Left lung (tissue), 10 donors: Measurements from ENCODE around the gene ZNF333. TPM values are rescaled to one million over a fixed set of nuclear protein-coding genes. Genes with fewer than 3 reads are reported as not detected.

Experiments
- ATAC-seq: fragments of 200-7000 bp; cut with Tn5 transposase; one replicate; pipeline ENCODE4 v1.9.1; 2020; ENCODE audit warnings: moderate library complexity
- DNase-seq, 4 donors: peaks; one replicate each; pipeline ENCODE4 v3.0.0-alpha.2; 2013 to 2020
- H3K27ac ChIP-seq, 2 donors: fragments of 200-600 bp; sonication (generic) in 1 of 2; one replicate each; pipeline versions ENCODE4 v1.5.0 to v1.8.0; 2020 to 2021
- H3K27me3 ChIP-seq, 2 donors: fragments of 200-600 bp; sonication (generic) in 1 of 2; one replicate each; pipeline versions ENCODE4 v1.5.0 to v1.8.0; 2020 to 2021
- H3K36me3 ChIP-seq, 2 donors: fragments of 200-600 bp; sonication (generic) in 1 of 2; one replicate each; pipeline versions ENCODE4 v1.5.0 to v1.8.0; 2020 to 2021
- H3K4me1 ChIP-seq, 2 donors: fragments of 200-600 bp; one replicate each; pipeline ENCODE4 v1.8.0; 2021
- H3K4me3 ChIP-seq, 2 donors: fragments of 200-600 bp; sonication (generic) in 1 of 2; one replicate each; pipeline versions ENCODE4 v1.5.0 to v1.8.0; 2020 to 2021; ENCODE audit warnings: mild to moderate bottlenecking in 1 of 2
- H3K9me3 ChIP-seq, 2 donors: fragments of 200-600 bp; sonication (generic) in 1 of 2; one replicate each; pipeline versions ENCODE4 v1.5.0 to v1.8.0; 2020 to 2021
- CTCF ChIP-seq, 2 donors: fragments of 200-600 bp; sonication (generic) in 1 of 2; IDR thresholded peaks; one replicate each; pipeline versions ENCODE4 v1.5.0 to v1.8.0; 2021; ENCODE audit warnings: antibody characterized with exemption in 2 of 2
- intact Hi-C, 2 donors: fragments of 100-400 bp; cut with DNase I; formaldehyde crosslinking; loops; one replicate each; pipeline versions ENCODE4 v1.11.2 to v1.14.2; 2022
- polyA plus RNA-seq, 6 donors: library from polyadenylated mRNA; unstranded; fragments of 120-200 nt; gene quantifications; one replicate each; pipeline ENCODE4 v1.2.1, GENCODE V29; 2013; ENCODE audit not compliant: insufficient read length in 6 of 6
- total RNA-seq, 2 donors: library from RNA; stranded (reverse); fragmentation: NEBNext Ultra II Directional; extraction: Animal tissue kit (Norgen Biotek cat#: 25700); gene quantifications; one replicate each; pipeline ENCODE4 v1.2.1, GENCODE V29; 2021
- donor health status: DM: no; HTN: yes; CAD: no.
- donor health status: DM: no; HTN: no; CAD: no.

Gene ZNF333
- total and polyA plus RNA-seq, 8 donors, result 11.7 to 38.7 (median 35.6) TPM

GRCh38 chr19:14704450-14704849 is 14.6 kb downstream of the ZNF333 start:
- intact Hi-C loops, result no loop called here
- no peak overlapping the region for H3K4me3 ChIP-seq
- H3K36me3 ChIP-seq, result peaks cover 0 to 100% of the 10 kb centered on the region in 2 donors

GRCh38 chr19:14715841-14716240 is 26.0 kb downstream of the ZNF333 start:
- DNase-seq, result no peak
- intact Hi-C loops, result no loop called here
- H3K27me3 ChIP-seq, result no peaks in the 10 kb centered on the region

More at GRCh38 chr19:14704450-14704849, 14.6 kb downstream of the ZNF333 start:
- H3K4me1 ChIP-seq, result no peaks in the 10 kb centered on the region
- DNase-seq (no peak), ATAC-seq (no peak)
- no peaks in the 10 kb centered on the region for H3K27me3 ChIP-seq
- TF ChIP-seq CTCF (IDR thresholded peaks at IDR 0.05), result no peak
- no peaks in the 10 kb centered on the region for H3K9me3 ChIP-seq
- no peak overlapping the region for H3K27ac ChIP-seq

GRCh38 chr19:14718522-14719116 is 28.8 kb downstream of the ZNF333 start:
- Histone ChIP-seq H3K36me3 (peaks cover 7 to 100% of the 10 kb centered on the region in 2 donors), H3K4me1 (no peaks in the 10 kb centered on the region), H3K27ac (no peak overlapping the region), H3K4me3 (no peak overlapping the region), H3K27me3 (no peaks in the 10 kb centered on the region), H3K9me3 (peaks cover 21 to 100% of the 10 kb centered on the region in 2 donors)
- TF ChIP-seq CTCF (IDR thresholded peaks at IDR 0.05), result no peak
- DNase-seq (no peak), ATAC-seq (no peak)
- intact Hi-C loops, result no loop called here

More at GRCh38 chr19:14715841-14716240, 26.0 kb downstream of the ZNF333 start:
- Histone ChIP-seq H3K36me3 (peaks cover 7 to 100% of the 10 kb centered on the region in 2 donors), H3K27ac (no peak overlapping the region), H3K4me1 (no peaks in the 10 kb centered on the region), H3K9me3 (peaks cover 18 to 89% of the 10 kb centered on the region in 2 donors), H3K4me3 (no peak overlapping the region)
- TF ChIP-seq CTCF (IDR thresholded peaks at IDR 0.05), result no peak
- ATAC-seq, result no peak

DNA sequence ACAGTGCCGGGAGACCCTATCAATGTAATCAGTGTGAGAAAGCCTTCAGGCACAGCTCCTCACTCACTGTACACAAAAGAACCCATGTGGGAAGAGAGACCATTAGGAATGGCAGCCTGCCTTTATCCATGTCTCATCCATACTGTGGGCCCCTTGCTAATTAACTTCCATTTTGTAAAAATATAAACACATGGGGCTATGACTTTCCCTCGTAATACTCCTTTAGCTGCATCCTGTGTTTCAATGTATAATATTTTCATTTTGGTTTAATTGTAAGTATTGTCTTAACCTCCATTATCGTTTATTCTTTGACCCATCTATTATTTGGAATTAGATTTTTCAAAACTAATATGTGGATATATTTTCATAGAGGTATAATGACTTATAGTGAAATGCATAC is 29.3 kb downstream of the ZNF333 start:
- intact Hi-C loops, result no loop called here
- ATAC-seq, result no peak
- Histone ChIP-seq H3K4me3 (no peak overlapping the region), H3K27ac (no peak overlapping the region), H3K9me3 (peaks cover 21 to 100% of the 10 kb centered on the region in 2 donors), H3K36me3 (peaks cover 7 to 100% of the 10 kb centered on the region in 2 donors), H3K4me1 (no peaks in the 10 kb centered on the region), H3K27me3 (no peaks in the 10 kb centered on the region)
- DNase-seq, result no peak
- no peak for TF ChIP-seq CTCF (IDR thresholded peaks at IDR 0.05)

- Histone ChIP-seq H3K27me3 (no peaks in the 10 kb centered on the region), H3K4me1 (no peaks in the 10 kb centered on the region), H3K27ac (no peak overlapping the region), H3K4me3 (no peak overlapping the region), H3K36me3 (peaks cover 7 to 76% of the 10 kb centered on the region in 2 donors), H3K9me3 (peaks cover 21 to 99% of the 10 kb centered on the region in 2 donors)
- ATAC-seq (no peak), DNase-seq (no peak)
- TF ChIP-seq CTCF (IDR thresholded peaks at IDR 0.05), result no peak
- intact Hi-C loops, result no loop called here
Measured at GRCh38 chr19:14722127-14722526, 32.3 kb downstream of the ZNF333 start.
